Lung (tissue), 12 donors: Measurements from ENCODE around the gene DBF4B. TPM values are rescaled to one million over a fixed set of nuclear protein-coding genes. Genes with fewer than 3 reads are reported as not detected.
"Not testable (repeated sequence)": the region's sequence is repeated elsewhere in the genome, so short reads cannot be mapped to it uniquely, and the experiment has no call there.

Experiments
- ATAC-seq: fragments of 200-7000 bp; cut with Tn5 transposase; one replicate; pipeline ENCODE4 v1.9.1; 2020; ENCODE audit warnings: moderate number of reproducible peaks; ENCODE audit not compliant: insufficient read depth, low FRiP score
- DNase-seq, 3 donors: peaks; one replicate each; pipeline ENCODE4 v3.0.0-alpha.2; 2013 to 2017
- H3K27ac ChIP-seq, 2 donors: one replicate each; pipeline ENCODE4 v1.5.1; 2013; ENCODE audit warnings: mild to moderate bottlenecking in 2 of 2, moderate library complexity in 2 of 2, control low read depth in 1 of 2, inconsistent platforms in 1 of 2, low read depth in 1 of 2, low read length in 1 of 2
- H3K27me3 ChIP-seq, 3 donors: one replicate each; pipeline ENCODE4 v1.5.1; 2013; ENCODE audit warnings: low read length in 2 of 3; ENCODE audit not compliant: control insufficient read depth in 3 of 3, insufficient read depth in 3 of 3
- H3K36me3 ChIP-seq, 4 donors: one replicate each; pipeline ENCODE4 v1.5.1; 2013; ENCODE audit warnings: low read length in 4 of 4, mild to moderate bottlenecking in 1 of 4, moderate library complexity in 1 of 4; ENCODE audit not compliant: control insufficient read depth in 4 of 4, insufficient read depth in 4 of 4
- H3K4me1 ChIP-seq, 5 donors: one replicate each; pipeline ENCODE4 v1.5.1; 2013; ENCODE audit warnings: low read length in 5 of 5, mild to moderate bottlenecking in 2 of 5, moderate library complexity in 1 of 5; ENCODE audit not compliant: control insufficient read depth in 5 of 5, insufficient read depth in 5 of 5
- H3K4me3 ChIP-seq: one replicate; pipeline ENCODE4 v1.5.1; 2013; ENCODE audit warnings: mild to moderate bottlenecking, control low read depth, moderate library complexity
- H3K9ac ChIP-seq, 2 donors: one replicate each; pipeline ENCODE4 v1.5.1; 2013; ENCODE audit warnings: low read length in 2 of 2, control low read depth in 1 of 2; ENCODE audit not compliant: insufficient read depth in 1 of 2
- H3K9me3 ChIP-seq, 4 donors: one replicate each; pipeline ENCODE4 v1.5.1; 2013; ENCODE audit warnings: low read length in 3 of 4, mild to moderate bottlenecking in 1 of 4, moderate library complexity in 1 of 4; ENCODE audit not compliant: control insufficient read depth in 4 of 4, insufficient read depth in 3 of 4
- CTCF ChIP-seq: IDR thresholded peaks from 2 replicates; pipeline ENCODE4 v1.5.1; 2012; ENCODE audit warnings: mild to moderate bottlenecking; ENCODE audit errors: control extremely low read depth, extremely low read depth
- WGBS, 2 donors: extraction: QIAGEN DNeasy Blood & Tissue Kit; methylation state at CpG; one replicate each; pipeline ENCODE4 v1.1.7; 2013; 5-methylcytosine and 5-hydroxymethylcytosine counted together
- polyA plus RNA-seq, 2 donors: library from polyadenylated mRNA; stranded (reverse); fragments of 200-250 nt; gene quantifications; one replicate each; pipeline ENCODE4 v1.2.1, GENCODE V29; 2013
- total RNA-seq, 2 donors: library from RNA; depleted of rRNA in 1 of 2; stranded (reverse); fragments of >200 nt in 1 of 2; gene quantifications; one replicate each; pipeline ENCODE4 v1.2.1, GENCODE V29; 2014 to 2021
- donor health status: control.
- donor health status: control.
- donor health status: Bipolar disorder and iron deficiency.
- donor health status: healthy.
- donor health status: DM: yes; HTN: yes; CAD: no.

DBF4B gene
- total and polyA plus RNA-seq, 4 donors: 2.7 to 8.6 (median 3.1) TPM

- Histone ChIP-seq H3K4me3 (no peak overlapping the region), H3K27ac (no peak overlapping the region), H3K9me3 (peaks cover 0 to 2% (median 0%) of the 10 kb centered on the region in 4 donors), H3K4me1 (peaks cover 0 to 5% (median under 1%) of the 10 kb centered on the region in 5 donors), H3K36me3 (peaks cover 0 to 21% (median under 1%) of the 10 kb centered on the region in 4 donors), H3K9ac (no peak overlapping the region), H3K27me3 (no peaks in the 10 kb centered on the region)
- no peak for TF ChIP-seq CTCF
- 84 to 85% methylated on average over 17 of the region's 17 CpGs for WGBS, 2 donors
- DNase-seq: no peak
- no peak for ATAC-seq
These were observed 44.7 kb downstream of the DBF4B start for GRCh38 chr17:44752953-44753861.

- DNase-seq (no peak), ATAC-seq (no peak)
- TF ChIP-seq CTCF: no peak
- Histone ChIP-seq H3K4me3 (no peak overlapping the region), H3K4me1 (peaks cover 0 to 5% (median 4%) of the 10 kb centered on the region in 5 donors), H3K9me3 (peaks cover 0 to 2% (median 0%) of the 10 kb centered on the region in 4 donors), H3K27ac (no peak overlapping the region), H3K9ac (no peak overlapping the region), H3K36me3 (peaks cover 0 to 13% (median 0%) of the 10 kb centered on the region in 4 donors), H3K27me3 (peaks cover 0 to under 1% (median 0%) of the 10 kb centered on the region in 3 donors)
- WGBS, 2 donors: 80 to 85% methylated on average over 7 of the region's 7 CpGs
These were observed 45.8 kb downstream of the DBF4B start for GRCh38 chr17:44754276-44754675.

- DNase-seq, H3K27me3 ChIP-seq, H3K9ac ChIP-seq, H3K4me1 ChIP-seq, H3K27ac ChIP-seq, H3K36me3 ChIP-seq, H3K4me3 ChIP-seq, ATAC-seq, H3K9me3 ChIP-seq: not testable (repeated sequence)
- 91 to 98% methylated on average over 5 of the region's 5 CpGs for WGBS, 2 donors
These were observed 46.7 kb downstream of the DBF4B start for GRCh38 chr17:44755180-44755579.
